ENCODE results near the gene TMEM63B. TPM values are rescaled to one million over a fixed set of nuclear protein-coding genes. Genes with fewer than 3 reads are reported as not detected.

TMEM63B gene
- total and polyA plus RNA-seq, 2 of the 8 experiments (the other 6 are each of a cell fraction or from before 2014, with no cell fraction given): 61.1 to 96.8 TPM

GRCh38 chr6:44199883-44200282 lies 72.5 kb downstream of the TMEM63B start (continued):
- TF ChIP-seq HDAC2 (IDR thresholded peaks at IDR 0.05; ENCODE audit: borderline replicate concordance in 1 of 2, low read depth in 2 of 2, low read length in 2 of 2) (no peak), CBX8 (IDR thresholded peaks at IDR 0.05; ENCODE audit: borderline replicate concordance, low read depth, low read length) (no peak), YY1 (IDR thresholded peaks at IDR 0.05; ENCODE audit: low read depth, low read length) (no peak), SP1 (IDR thresholded peaks at IDR 0.05; ENCODE audit: low read depth, low read length) (no peak), MAX (IDR thresholded peaks at IDR 0.05) (no peak), ATF2 (IDR thresholded peaks at IDR 0.05; ENCODE audit: low read length) (no peak), BCL11A (IDR thresholded peaks at IDR 0.05; ENCODE audit: low read depth in 2 of 2, low read length in 2 of 2) (no peak), ASH2L (IDR thresholded peaks at IDR 0.05; ENCODE audit: low read length) (no peak)

Measured in H1 (cell line).